SK-N-SH treated with all-trans-retinoic acid at 6 μM for 48 hours (cell line): ENCODE results near the gene ACLY.

ENCODE experiments used
- ATAC-seq: fragments of 200-7000 bp; cut with Tn5 transposase; 3 replicates; pipeline ENCODE4 v1.9.1; 2020; ENCODE audit warnings: mild to moderate bottlenecking, moderate library complexity
- ARNTL ChIP-seq: fragments of 450-650 bp; formaldehyde crosslinking; IDR thresholded peaks from 2 replicates; pipeline ENCODE4 v1.5.0; 2020; ENCODE audit warnings: low read depth, mild to moderate bottlenecking, moderate library complexity, borderline replicate concordance
- BACH2 ChIP-seq: fragments of 250-450 bp; sonication (Bioruptor Pico); IDR thresholded peaks from 2 replicates; pipeline ENCODE4 v1.9.0; 2021; ENCODE audit warnings: mild to moderate bottlenecking, borderline replicate concordance
- CSDC2 ChIP-seq: fragments of 250-450 bp; sonication (Bioruptor Pico); IDR thresholded peaks from 2 replicates; pipeline ENCODE4 v1.5.0; 2020; ENCODE audit warnings: mild to moderate bottlenecking, moderate library complexity
- ESRRG ChIP-seq: fragments of 250-450 bp; sonication (Bioruptor Pico); IDR thresholded peaks from 2 replicates; pipeline ENCODE4 v1.6.1; 2021; ENCODE audit warnings: mild to moderate bottlenecking
- GLIS3 ChIP-seq: fragments of 250-450 bp; sonication (Bioruptor Pico); IDR thresholded peaks from 2 replicates; pipeline ENCODE4 v1.5.0; 2020; ENCODE audit warnings: mild to moderate bottlenecking, moderate library complexity
- ISL1 ChIP-seq: fragments of 250-450 bp; sonication (Bioruptor Pico); IDR thresholded peaks from 2 replicates; pipeline ENCODE4 v2.1.2; 2022; ENCODE audit warnings: mild to moderate bottlenecking, moderate library complexity
- OSR1 ChIP-seq: fragments of 250-450 bp; sonication (Bioruptor Pico); IDR thresholded peaks from 2 replicates; pipeline ENCODE4 v1.8.0; 2022; ENCODE audit warnings: moderate library complexity, mild to moderate bottlenecking, inconsistent platforms
- PPARA ChIP-seq: fragments of 250-450 bp; sonication (Bioruptor Pico); IDR thresholded peaks from 2 replicates; pipeline ENCODE4 v1.5.0; 2020; ENCODE audit warnings: mild to moderate bottlenecking, borderline replicate concordance
- RARB ChIP-seq: fragments of 250-450 bp; sonication (Bioruptor Pico); IDR thresholded peaks from 2 replicates; pipeline ENCODE4 v1.8.0; 2021; ENCODE audit warnings: mild to moderate bottlenecking, moderate library complexity
- SNAI2 ChIP-seq: fragments of 250-450 bp; sonication (Bioruptor Pico); IDR thresholded peaks from 2 replicates; pipeline ENCODE4 v1.5.0; 2020; ENCODE audit warnings: mild to moderate bottlenecking, moderate library complexity
- TCF4 ChIP-seq: fragments of 250-450 bp; sonication (Bioruptor Pico); IDR thresholded peaks from 2 replicates; pipeline ENCODE4 v1.8.0; 2021; ENCODE audit warnings: mild to moderate bottlenecking, moderate library complexity, borderline replicate concordance
- TOX ChIP-seq: fragments of 250-450 bp; sonication (Bioruptor Pico); IDR thresholded peaks from 2 replicates; pipeline ENCODE4 v1.8.0; 2021; ENCODE audit warnings: mild to moderate bottlenecking, moderate library complexity, borderline replicate concordance
- ZC3H10 ChIP-seq: fragments of 250-450 bp; sonication (Bioruptor Pico); IDR thresholded peaks from 2 replicates; pipeline ENCODE4 v1.5.1; 2021; ENCODE audit warnings: mild to moderate bottlenecking, moderate library complexity
- ZFP30 ChIP-seq: fragments of 450-650 bp; formaldehyde crosslinking; IDR thresholded peaks from 2 replicates; pipeline ENCODE4 v1.5.0; 2022; ENCODE audit warnings: mild to moderate bottlenecking, moderate library complexity
- ZNF565 ChIP-seq: fragments of 450-650 bp; formaldehyde crosslinking; conservative IDR thresholded peaks from 2 replicates; pipeline ENCODE4 v1.5.0; 2020; ENCODE audit warnings: low read depth, mild to moderate bottlenecking, moderate library complexity
- ZNF70 ChIP-seq: fragments of 450-650 bp; formaldehyde crosslinking; IDR thresholded peaks from 2 replicates; pipeline ENCODE4 v1.5.0; 2020; ENCODE audit warnings: mild to moderate bottlenecking, moderate library complexity
- ZNF8 ChIP-seq: fragments of 450-650 bp; formaldehyde crosslinking; IDR thresholded peaks from 2 replicates; pipeline ENCODE4 v1.5.0; 2020; ENCODE audit warnings: mild to moderate bottlenecking, moderate library complexity
- TF ChIP-seq, protein P1 (sequence below): fragments of 250-450 bp; sonication (Bioruptor Pico); IDR thresholded peaks from 2 replicates; pipeline ENCODE4 v1.8.0; 2021; ENCODE audit warnings: low read depth, mild to moderate bottlenecking, moderate library complexity, borderline replicate concordance
- TF ChIP-seq, protein P2 (sequence below): fragments of 250-450 bp; sonication (Bioruptor Pico); IDR thresholded peaks from 2 replicates; pipeline ENCODE4 v1.5.1; 2021; ENCODE audit warnings: mild to moderate bottlenecking, moderate library complexity
- TF ChIP-seq, protein P3 (sequence below): fragments of 250-450 bp; sonication (Bioruptor Pico); IDR thresholded peaks from 2 replicates; pipeline ENCODE4 v1.5.0; 2020; ENCODE audit warnings: mild to moderate bottlenecking, moderate library complexity
- TF ChIP-seq, protein P4 (sequence below): fragments of 250-450 bp; sonication (Bioruptor Pico); IDR thresholded peaks from 2 replicates; pipeline ENCODE4 v1.8.0; 2020; ENCODE audit warnings: mild to moderate bottlenecking, moderate library complexity, borderline replicate concordance
- TF ChIP-seq, protein P5 (sequence below): fragments of 250-450 bp; sonication (Bioruptor Pico); IDR thresholded peaks from 2 replicates; pipeline ENCODE4 v1.5.1; 2020; ENCODE audit warnings: low read depth, mild to moderate bottlenecking, moderate library complexity

Gene ACLY

DNA sequence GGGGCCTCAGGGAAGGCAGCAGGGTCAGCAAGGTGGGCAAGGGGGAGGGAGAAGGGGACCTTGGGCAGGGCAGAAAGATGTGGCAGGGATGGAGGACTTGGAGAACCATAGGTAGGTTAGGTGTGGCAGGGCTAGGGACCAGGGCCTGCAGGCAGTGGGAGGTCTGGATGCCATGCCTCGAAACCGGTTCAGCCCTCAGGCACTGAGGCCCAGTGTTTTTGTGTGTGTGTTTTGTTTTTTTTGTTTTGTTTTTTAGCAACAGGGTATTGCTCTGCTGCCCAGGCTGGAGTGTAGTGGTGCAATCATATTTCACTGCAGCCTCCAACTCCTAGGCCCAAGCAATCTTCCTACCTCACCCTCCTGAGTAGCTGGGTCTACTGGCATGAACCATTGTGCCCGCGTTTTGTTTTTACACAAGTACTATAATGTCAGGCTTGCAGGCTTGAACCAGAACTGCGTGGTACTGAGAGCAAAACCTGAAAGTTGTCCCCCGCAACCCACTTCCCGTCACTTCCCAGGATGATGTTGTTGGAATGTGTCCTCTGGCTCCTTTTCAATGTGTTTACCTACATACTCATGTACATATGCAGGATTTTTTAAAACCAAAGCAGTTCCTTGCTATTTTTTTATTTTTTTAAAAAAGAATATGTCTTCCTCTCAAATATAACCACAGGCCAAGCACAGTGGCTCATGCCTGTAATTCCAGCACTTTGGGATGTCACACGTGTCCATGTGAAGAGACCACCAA is 24.0 kb upstream of the ACLY start:
- no peak for TF ChIP-seq TOX
- TF ChIP-seq BACH2 = no peak
- TF ChIP-seq CSDC2 (CRISPR knock-in tag) = no peak
- no peak for TF ChIP-seq ARNTL
- no peak for TF ChIP-seq ZNF565
- TF ChIP-seq GLIS3 = no peak
- TF ChIP-seq ZNF70 (CRISPR knock-in tag) = no peak
- no peak for TF ChIP-seq OSR1 (CRISPR knock-in tag)
- no peak for TF ChIP-seq TCF4 (CRISPR knock-in tag)
- TF ChIP-seq, protein P1, sequence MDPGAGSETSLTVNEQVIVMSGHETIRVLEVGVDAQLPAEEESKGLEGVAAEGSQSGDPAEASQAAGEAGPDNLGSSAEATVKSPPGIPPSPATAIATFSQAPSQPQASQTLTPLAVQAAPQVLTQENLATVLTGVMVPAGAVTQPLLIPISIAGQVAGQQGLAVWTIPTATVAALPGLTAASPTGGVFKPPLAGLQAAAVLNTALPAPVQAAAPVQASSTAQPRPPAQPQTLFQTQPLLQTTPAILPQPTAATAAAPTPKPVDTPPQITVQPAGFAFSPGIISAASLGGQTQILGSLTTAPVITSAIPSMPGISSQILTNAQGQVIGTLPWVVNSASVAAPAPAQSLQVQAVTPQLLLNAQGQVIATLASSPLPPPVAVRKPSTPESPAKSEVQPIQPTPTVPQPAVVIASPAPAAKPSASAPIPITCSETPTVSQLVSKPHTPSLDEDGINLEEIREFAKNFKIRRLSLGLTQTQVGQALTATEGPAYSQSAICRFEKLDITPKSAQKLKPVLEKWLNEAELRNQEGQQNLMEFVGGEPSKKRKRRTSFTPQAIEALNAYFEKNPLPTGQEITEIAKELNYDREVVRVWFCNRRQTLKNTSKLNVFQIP (CRISPR knock-in tag) = no peak
- TF ChIP-seq ESRRG (CRISPR knock-in tag) = no peak
- ATAC-seq = no peak

DNA sequence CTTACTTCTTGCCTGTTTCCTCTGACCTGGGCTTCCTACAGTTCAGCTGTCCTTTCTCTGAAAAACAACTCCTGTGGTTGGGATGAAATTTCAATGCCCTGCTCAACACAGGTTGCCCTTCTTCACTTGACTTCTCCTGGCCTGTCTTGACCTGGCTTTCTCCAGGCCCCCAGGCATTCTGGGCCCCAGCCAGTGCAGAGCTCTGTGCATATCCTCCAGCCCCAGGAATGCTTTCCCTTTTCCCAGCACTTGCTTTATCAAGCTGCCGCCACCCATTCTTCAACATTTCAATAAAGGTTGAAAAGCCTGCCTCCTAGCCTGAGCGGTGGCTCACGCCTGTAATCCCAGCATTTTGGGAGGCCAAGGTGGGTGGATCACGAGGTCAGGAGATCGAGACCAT is 22.4 kb upstream of the ACLY start:
- no peak for ATAC-seq
- TF ChIP-seq, protein P2, sequence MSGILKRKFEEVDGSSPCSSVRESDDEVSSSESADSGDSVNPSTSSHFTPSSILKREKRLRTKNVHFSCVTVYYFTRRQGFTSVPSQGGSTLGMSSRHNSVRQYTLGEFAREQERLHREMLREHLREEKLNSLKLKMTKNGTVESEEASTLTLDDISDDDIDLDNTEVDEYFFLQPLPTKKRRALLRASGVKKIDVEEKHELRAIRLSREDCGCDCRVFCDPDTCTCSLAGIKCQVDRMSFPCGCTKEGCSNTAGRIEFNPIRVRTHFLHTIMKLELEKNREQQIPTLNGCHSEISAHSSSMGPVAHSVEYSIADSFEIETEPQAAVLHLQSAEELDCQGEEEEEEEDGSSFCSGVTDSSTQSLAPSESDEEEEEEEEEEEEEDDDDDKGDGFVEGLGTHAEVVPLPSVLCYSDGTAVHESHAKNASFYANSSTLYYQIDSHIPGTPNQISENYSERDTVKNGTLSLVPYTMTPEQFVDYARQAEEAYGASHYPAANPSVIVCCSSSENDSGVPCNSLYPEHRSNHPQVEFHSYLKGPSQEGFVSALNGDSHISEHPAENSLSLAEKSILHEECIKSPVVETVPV (CRISPR knock-in tag) = no peak
- TF ChIP-seq ZNF565 (no peak), ZFP30 (CRISPR knock-in tag) (no peak), GLIS3 (no peak), ARNTL (no peak), OSR1 (CRISPR knock-in tag) (no peak), ESRRG (CRISPR knock-in tag) (no peak), RARB (CRISPR knock-in tag) (no peak), SNAI2 (no peak), PPARA (CRISPR knock-in tag) (no peak), CSDC2 (CRISPR knock-in tag) (no peak), TCF4 (CRISPR knock-in tag) (no peak), ZNF8 (CRISPR knock-in tag) (no peak), BACH2 (no peak), ZNF70 (CRISPR knock-in tag) (no peak), ISL1 (no peak), TOX (no peak)
- TF ChIP-seq, protein P1 (CRISPR knock-in tag) = no peak
- TF ChIP-seq, protein P3, sequence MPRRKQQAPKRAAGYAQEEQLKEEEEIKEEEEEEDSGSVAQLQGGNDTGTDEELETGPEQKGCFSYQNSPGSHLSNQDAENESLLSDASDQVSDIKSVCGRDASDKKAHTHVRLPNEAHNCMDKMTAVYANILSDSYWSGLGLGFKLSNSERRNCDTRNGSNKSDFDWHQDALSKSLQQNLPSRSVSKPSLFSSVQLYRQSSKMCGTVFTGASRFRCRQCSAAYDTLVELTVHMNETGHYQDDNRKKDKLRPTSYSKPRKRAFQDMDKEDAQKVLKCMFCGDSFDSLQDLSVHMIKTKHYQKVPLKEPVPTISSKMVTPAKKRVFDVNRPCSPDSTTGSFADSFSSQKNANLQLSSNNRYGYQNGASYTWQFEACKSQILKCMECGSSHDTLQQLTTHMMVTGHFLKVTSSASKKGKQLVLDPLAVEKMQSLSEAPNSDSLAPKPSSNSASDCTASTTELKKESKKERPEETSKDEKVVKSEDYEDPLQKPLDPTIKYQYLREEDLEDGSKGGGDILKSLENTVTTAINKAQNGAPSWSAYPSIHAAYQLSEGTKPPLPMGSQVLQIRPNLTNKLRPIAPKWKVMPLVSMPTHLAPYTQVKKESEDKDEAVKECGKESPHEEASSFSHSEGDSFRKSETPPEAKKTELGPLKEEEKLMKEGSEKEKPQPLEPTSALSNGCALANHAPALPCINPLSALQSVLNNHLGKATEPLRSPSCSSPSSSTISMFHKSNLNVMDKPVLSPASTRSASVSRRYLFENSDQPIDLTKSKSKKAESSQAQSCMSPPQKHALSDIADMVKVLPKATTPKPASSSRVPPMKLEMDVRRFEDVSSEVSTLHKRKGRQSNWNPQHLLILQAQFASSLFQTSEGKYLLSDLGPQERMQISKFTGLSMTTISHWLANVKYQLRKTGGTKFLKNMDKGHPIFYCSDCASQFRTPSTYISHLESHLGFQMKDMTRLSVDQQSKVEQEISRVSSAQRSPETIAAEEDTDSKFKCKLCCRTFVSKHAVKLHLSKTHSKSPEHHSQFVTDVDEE (CRISPR knock-in tag) = no peak
- TF ChIP-seq, protein P4, sequence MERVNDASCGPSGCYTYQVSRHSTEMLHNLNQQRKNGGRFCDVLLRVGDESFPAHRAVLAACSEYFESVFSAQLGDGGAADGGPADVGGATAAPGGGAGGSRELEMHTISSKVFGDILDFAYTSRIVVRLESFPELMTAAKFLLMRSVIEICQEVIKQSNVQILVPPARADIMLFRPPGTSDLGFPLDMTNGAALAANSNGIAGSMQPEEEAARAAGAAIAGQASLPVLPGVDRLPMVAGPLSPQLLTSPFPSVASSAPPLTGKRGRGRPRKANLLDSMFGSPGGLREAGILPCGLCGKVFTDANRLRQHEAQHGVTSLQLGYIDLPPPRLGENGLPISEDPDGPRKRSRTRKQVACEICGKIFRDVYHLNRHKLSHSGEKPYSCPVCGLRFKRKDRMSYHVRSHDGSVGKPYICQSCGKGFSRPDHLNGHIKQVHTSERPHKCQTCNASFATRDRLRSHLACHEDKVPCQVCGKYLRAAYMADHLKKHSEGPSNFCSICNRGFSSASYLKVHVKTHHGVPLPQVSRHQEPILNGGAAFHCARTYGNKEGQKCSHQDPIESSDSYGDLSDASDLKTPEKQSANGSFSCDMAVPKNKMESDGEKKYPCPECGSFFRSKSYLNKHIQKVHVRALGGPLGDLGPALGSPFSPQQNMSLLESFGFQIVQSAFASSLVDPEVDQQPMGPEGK = no peak

DNA sequence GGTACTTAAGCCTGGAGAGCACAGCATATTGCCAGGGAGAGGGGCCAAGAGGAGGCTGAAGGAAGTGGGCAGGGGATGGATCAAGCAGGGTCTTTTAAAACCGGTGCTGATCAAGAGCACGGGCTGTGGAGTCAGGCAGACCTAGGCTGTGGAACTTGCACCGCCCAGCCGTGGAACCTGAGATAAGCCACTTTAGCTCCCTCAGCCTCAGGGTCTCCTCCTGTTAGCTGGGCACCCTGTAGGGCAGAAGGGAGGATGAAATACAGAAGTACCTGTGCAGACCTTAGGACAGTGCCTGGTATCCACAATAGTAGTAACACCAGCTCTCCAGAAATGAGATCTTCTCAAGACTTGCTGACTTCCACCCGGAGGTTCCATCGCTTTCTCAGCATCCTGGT is 20.9 kb upstream of the ACLY start:
- no peak for ATAC-seq
- TF ChIP-seq ZFP30 (CRISPR knock-in tag) = no peak
- TF ChIP-seq ZNF8 (CRISPR knock-in tag) = no peak
- TF ChIP-seq ZNF70 (CRISPR knock-in tag) = no peak
- no peak for TF ChIP-seq ZC3H10
- TF ChIP-seq, protein P5, sequence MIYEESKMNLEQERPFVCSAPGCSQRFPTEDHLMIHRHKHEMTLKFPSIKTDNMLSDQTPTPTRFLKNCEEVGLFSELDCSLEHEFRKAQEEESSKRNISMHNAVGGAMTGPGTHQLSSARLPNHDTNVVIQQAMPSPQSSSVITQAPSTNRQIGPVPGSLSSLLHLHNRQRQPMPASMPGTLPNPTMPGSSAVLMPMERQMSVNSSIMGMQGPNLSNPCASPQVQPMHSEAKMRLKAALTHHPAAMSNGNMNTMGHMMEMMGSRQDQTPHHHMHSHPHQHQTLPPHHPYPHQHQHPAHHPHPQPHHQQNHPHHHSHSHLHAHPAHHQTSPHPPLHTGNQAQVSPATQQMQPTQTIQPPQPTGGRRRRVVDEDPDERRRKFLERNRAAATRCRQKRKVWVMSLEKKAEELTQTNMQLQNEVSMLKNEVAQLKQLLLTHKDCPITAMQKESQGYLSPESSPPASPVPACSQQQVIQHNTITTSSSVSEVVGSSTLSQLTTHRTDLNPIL = no peak
- TF ChIP-seq, protein P2 (CRISPR knock-in tag) = no peak
- TF ChIP-seq SNAI2 = no peak
- TF ChIP-seq, protein P4 = no peak
